Activated T-helper 9 cell treated with anti-CD3 and anti-CD28 coated beads, Interleukin-2, amount 50 U/mL, for 16 hours (primary cell): ENCODE data around the gene A2ML1.
A peak's percentile ranks its signal among the peaks of the same experiment; 100 is the strongest.
"Not testable (repeated sequence)": the region's sequence is repeated elsewhere in the genome, so short reads cannot be mapped to it uniquely, and the experiment has no call there.

ENCODE experiments used
- DNase-seq: peaks from one replicate; pipeline ENCODE4 v3.0.0-alpha.2; 2020; ENCODE audit warnings: low read depth

A2ML1 gene

DNA sequence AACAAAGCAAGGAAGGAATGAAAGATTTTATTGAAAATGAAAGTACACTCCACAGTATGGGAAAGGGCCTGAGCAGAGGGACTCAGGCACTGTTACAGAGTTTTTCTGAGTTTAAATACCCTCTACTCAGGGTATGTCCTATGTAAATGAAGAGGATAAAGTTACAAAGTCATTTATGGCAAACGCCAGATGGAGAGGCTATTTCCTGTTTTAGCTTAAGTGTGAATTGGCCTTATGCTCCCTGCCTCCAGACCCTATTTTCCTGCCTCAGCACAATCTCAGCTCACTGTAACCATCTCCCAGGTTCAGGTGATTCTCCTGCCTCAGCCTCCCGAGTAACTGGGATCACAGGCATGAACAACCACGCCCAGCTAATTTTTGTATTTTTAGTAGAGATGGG lies 85.1 kb downstream of the A2ML1 start:
- DNase-seq: no peak

DNA sequence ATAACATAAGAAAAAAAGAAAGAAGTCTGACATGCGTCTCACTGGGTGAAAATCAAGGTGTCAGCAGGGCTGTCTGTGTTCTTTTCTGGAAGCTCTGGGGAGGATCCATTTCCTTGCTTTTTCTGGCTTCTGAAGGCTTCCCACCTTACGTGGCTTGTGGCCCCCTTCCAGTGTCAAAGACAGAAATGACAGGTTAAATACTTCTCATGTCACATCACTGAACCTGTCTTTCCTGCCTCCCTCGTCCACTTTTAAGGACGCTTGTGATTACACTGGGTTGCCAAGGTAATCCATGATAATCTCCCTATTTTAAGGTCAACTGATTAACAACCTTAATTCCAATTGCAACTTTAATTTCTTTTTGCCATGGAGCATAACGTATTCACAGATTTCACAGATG lies 87.3 kb downstream of the A2ML1 start:
- no peak for DNase-seq

DNA sequence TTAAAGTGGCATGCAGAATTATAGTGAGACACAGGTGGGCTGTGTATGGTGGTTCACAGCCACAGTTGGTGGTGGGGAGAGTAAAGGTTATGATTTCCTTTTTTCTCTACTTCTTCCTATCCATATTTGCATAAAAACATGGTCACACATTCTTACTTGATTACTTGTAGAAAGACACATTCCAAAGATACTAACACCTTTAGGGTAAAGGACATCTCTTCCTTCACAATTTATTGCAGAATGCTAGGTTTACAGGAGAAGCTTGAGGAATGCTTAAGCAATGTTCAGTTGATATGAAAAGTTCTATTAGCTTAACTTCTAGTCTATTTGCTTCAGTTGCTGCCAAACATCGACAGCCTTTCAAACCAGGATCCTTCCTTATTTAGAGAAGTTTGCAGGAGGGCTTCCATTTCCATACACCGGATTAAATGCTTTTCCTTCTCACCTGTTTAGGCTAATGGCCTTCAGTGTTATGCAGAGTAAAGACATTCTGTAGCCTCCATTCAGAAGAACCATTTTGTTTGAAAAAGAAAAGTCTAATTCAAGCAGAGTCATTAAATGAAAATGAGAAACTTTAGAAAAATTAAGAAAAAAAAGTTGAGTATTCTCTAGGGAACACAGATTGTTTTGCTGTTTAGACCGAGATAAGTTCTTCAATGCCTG lies 89.3 kb downstream of the A2ML1 start:
- no peak for DNase-seq

DNA sequence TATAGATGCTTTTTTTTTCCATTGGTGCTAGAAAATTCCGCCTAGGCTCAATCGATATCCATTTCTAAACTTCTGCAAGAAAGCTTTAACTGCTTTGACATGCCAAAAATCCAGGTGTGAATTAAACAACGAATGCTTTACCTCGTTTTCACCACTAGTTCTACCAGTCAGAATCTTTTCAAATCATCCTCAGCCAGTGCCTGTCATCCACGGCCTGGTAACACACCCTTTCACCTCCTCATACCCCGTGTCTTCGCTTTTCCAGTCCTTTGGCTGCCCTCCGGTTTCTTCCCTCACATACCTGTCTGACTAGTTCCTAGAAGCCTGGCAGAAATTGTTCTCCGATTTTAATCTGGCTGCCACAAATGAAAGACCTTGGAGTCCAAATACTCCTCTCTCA lies 90.5 kb downstream of the A2ML1 start:
- DNase-seq: no peak

DNA sequence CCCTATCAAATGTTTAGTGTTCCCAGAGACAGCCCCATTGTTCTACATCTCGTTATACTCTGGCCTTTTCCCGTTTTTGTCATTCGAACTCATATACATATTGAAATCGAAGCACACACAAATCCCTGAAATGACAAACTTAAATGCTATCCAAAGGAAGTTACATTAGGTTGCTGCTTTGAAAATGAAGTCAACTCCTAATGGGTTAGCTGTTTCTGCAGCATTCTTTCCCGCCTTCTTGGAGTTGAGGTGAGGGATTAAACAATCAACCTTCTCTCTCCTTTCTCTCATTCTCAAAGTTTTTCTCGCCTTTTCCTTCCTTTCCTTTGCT lies 91.2 kb downstream of the A2ML1 start:
- DNase-seq: no peak

DNA sequence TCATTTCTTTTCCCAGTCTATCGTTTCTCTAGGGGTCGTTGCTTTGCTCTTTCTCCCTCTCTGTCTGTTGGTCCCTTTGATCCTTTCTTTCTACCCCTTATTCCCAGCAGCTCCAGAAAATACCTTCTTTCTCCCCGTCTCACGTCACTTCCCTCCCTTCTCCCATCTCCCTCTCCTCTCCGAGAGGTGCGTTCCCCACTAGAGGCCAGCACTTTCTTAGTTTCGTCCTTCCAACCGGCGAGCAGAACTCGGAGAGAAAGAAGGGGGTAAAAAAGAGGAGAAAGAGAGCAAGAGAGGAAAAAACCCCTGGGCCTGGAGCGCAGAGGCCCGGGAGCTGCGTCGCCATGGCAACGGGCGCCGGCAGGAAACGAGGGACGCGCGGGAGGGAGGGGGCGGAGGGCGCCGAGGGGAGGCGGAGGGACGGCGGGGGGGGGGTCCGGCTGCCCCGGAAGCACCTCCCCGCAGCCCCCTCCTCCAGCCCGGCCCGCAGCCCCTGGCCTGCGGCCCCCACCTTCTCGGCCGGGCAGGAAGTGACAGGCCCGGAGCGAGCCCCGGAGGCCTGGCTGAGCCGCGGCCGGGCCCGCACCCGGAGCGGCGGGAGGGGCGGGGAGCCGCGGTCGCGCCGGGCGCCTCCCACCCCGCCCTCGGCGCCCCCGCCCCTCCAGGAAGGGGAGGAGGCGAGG lies 91.8 kb downstream of the A2ML1 start, which contains the start of gene PHC1:
Gene PHC1 (plus strand): TSS at position 477 of the 683 bp plus-strand sequence. CDS start 3,169 bp downstream, outside the sequence.
- DNase-seq: peak; percentile 70

DNA sequence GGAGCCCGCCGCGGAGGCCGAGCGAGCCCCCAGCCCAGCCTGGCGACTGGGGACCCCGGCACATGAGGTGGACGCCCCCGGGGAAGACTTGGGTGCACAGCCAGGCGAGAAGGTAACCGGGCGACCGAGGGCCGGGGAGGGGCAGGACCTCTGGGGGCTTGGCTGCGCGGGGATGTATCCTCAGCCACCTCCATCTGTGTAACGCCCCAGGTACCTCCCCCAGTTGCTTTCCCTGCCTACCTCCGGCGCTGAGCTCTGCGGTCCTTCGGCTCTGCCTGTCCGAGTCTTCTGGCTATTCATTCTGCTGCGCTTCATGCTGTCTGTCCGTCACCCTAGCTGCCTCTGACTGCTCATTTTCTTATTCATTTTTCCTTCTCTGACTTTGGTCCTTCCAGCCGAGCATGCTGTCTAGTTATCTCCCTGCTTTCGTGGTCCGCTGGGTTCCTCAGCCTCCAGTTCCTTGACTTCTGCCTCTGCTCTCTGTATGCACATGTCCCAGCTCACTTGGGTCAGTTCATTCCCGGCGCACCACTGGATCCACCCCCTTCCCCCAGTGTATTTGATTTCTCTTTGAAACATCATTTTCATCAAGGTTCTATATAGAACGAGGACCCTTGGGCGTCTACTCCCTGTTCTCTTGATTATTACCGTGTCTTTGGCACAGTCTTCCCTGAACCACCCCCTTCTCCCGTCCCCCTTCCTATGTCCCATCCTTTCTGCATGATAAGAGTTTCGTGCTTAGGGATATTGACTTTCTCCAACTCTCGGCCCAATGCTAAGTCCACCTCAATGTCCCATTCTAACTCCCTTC lies 92.5 kb downstream of the A2ML1 start:
- DNase-seq: peak; percentile 45

DNA sequence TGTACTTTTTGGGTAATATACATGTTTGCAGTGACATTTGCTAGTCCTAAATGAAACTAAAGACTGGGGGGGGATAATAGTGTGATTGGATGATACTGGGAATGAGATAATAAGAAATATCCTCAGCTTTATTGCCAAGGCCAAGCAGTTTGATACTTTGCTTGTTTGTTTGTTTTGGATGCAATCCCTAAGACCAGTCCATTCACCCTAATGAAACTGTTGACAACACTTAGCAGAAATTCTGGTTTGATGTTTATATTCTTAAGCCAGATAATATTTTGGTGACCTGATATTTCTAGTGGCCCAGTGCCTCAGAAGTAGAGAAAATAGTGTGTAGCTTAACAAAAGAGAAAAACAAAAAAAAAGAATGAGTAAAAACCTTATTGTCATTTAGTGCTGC lies 93.7 kb downstream of the A2ML1 start:
- no peak for DNase-seq

DNA sequence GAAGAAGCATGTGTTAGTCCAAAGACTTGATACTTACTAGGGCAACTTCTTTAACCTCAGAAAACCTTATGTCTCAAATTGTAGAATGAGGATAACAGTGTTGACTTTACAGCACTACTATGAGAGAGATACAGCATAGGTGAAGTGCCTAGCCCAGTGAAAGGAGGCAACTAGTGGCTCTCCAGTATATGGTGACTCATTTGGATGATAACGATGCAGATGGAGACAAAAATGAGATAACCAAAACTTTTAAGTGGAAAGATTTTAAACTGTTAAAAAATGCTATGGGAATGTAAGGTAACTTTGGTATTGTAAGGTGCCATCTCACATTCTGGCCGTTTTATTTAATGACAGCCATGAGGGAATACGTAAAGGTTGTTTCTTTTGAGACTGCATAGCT lies 94.6 kb downstream of the A2ML1 start:
- DNase-seq: no peak

DNA sequence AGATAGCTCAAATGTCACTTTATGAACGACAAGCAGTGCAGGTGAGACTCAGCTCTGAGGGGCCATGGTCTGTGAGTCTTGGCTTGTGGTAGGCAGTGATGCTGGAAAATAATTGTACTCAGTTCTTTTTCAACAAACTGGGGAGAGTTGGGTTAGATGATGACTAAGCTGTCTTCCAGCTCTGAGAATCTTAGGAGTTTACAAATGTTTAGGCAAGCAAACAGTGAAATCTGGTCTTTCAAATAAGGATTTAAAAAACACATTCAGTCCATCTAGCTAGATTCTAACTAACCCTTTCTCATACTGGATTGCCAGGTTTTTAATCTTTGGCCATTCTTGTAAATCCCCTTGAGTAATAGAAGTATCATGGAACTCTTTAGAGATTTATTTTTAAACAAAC lies 95.3 kb downstream of the A2ML1 start:
- DNase-seq: no peak

DNA sequence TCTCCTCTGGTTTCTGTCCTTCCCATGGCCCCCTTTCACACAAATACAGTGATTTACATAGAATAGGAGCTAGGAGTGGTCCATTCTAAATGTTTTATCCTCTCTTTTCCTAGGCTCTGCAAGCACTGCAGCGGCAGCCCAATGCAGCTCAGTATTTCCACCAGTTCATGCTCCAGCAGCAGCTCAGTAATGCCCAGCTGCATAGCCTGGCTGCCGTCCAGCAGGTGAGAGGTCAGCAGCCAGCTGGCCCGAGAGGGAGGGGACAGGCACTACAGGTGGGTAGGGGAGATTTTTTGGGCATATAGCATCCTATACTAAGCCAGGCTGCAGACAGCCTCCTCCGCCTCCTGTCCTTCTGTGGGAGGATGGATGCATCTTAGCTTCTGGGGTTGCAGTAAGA lies 97.2 kb downstream of the A2ML1 start:
- not testable (repeated sequence) for DNase-seq

DNA sequence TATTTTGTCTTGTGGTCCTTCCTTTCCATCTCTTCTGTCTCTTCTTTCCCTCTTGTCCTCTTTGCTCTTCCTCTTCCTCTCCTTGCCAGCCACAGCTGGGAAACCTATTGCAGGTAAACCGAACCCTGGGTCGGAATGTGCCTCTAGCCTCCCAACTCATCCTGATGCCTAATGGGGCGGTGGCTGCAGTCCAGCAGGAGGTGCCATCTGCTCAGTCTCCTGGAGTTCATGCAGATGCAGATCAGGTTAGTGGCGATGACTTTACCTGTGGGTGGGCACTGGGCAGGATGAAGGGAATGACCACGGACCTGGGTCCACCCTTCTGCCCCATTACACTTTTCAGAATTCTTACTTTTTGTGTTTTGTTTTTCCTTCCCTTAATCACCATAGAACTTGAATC lies 100.1 kb downstream of the A2ML1 start:
- no peak for DNase-seq
